Fibroblast of lung (primary cell): Measurements from ENCODE around the gene FKBP9.

Source experiments
- EZH2 ChIP-seq: IDR thresholded peaks from 2 replicates; pipeline ENCODE4 v1.5.1; 2012; ENCODE audit warnings: low read length, control low read depth, mild to moderate bottlenecking; ENCODE audit errors: missing control alignments
- TF ChIP-seq, protein P1 (sequence below), 2 donors: IDR thresholded peaks in 1 of 2; conservative IDR thresholded peaks in 1 of 2; 1 replicate in 1 of 2; 2 replicates in 1 of 2; pipeline ENCODE4 v1.5.1; 2011 to 2012; ENCODE audit warnings: low read length in 2 of 2, control low read depth in 1 of 2, inconsistent platforms in 1 of 2, low read depth in 1 of 2, mild to moderate bottlenecking in 1 of 2

- TF ChIP-seq, protein P1, sequence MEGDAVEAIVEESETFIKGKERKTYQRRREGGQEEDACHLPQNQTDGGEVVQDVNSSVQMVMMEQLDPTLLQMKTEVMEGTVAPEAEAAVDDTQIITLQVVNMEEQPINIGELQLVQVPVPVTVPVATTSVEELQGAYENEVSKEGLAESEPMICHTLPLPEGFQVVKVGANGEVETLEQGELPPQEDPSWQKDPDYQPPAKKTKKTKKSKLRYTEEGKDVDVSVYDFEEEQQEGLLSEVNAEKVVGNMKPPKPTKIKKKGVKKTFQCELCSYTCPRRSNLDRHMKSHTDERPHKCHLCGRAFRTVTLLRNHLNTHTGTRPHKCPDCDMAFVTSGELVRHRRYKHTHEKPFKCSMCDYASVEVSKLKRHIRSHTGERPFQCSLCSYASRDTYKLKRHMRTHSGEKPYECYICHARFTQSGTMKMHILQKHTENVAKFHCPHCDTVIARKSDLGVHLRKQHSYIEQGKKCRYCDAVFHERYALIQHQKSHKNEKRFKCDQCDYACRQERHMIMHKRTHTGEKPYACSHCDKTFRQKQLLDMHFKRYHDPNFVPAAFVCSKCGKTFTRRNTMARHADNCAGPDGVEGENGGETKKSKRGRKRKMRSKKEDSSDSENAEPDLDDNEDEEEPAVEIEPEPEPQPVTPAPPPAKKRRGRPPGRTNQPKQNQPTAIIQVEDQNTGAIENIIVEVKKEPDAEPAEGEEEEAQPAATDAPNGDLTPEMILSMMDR (conservative IDR thresholded peaks at IDR 0.05 in 1 of 2, IDR thresholded peaks at IDR 0.05 in 1 of 2; ENCODE audit: low read depth in 1 of 2, low read length in 2 of 2): no peak
- TF ChIP-seq EZH2: no peak
Measured at GRCh38 chr7:33009734-33010133, 52.5 kb downstream of the FKBP9 start.
